ENCODE results near the gene CCDC88A.

CCDC88A gene

DNA sequence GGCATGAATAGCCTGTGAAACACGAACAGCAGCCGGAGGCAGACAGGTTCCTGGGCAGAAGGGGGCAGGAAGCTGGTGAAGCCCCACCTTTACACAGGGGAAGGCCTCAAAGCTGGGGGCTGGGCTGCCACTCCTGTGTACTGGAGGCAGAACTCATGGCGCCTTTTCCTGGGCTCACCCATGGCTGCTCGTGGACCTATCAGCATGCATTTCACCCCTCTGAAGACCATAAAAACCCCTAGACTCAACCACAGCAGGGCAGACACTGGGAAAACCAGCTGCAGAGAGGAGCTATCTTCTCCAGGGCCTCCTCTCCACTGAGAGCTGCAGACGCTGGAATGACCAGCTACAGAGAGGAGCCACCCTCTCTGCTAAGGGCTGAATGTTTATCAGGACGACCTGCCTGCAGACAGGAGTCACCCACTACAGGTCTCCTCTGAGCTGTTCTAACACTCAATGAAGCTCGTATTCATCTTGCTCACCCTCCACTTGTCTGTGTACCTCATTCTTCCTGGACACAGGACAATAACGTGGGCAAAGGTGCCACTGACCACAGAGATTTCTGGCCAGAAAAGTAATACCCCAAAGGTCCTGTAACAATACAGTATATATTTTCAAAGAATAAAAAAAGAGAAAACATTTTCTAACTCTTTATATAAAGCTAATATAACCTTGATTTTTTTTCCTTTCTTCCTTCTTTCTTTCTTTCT is 18.9 kb upstream of the CCDC88A start:
- ChIA-PET CTCF (interaction anchor here (0.9 to 1.4 kb wide), 3 partner anchors 14 to 68 kb away, joined by 3 to 4 read pairs (median 3); no protein-coding TSS in a partner anchor), POLR2A (no interaction called here)
- TF ChIP-seq, protein P1, sequence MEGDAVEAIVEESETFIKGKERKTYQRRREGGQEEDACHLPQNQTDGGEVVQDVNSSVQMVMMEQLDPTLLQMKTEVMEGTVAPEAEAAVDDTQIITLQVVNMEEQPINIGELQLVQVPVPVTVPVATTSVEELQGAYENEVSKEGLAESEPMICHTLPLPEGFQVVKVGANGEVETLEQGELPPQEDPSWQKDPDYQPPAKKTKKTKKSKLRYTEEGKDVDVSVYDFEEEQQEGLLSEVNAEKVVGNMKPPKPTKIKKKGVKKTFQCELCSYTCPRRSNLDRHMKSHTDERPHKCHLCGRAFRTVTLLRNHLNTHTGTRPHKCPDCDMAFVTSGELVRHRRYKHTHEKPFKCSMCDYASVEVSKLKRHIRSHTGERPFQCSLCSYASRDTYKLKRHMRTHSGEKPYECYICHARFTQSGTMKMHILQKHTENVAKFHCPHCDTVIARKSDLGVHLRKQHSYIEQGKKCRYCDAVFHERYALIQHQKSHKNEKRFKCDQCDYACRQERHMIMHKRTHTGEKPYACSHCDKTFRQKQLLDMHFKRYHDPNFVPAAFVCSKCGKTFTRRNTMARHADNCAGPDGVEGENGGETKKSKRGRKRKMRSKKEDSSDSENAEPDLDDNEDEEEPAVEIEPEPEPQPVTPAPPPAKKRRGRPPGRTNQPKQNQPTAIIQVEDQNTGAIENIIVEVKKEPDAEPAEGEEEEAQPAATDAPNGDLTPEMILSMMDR (IDR thresholded peaks at IDR 0.05; ENCODE audit: control extremely low read depth, extremely low read depth, low read depth, missing control alignments), result no peak
- no peak for DNase-seq (ENCODE audit: extremely low spot score)

- TF ChIP-seq, protein P1 (IDR thresholded peaks at IDR 0.05; ENCODE audit: control extremely low read depth, extremely low read depth, low read depth, missing control alignments), result no peak
- POLR2A ChIA-PET, result no interaction called here
- no peak for DNase-seq (ENCODE audit: extremely low spot score)
- CTCF ChIA-PET, result interaction anchor here (0.9 to 1.9 kb wide), 3 partner anchors 13 to 213 kb away, joined by 3 to 4 read pairs (median 4); no protein-coding TSS in a partner anchor
Observed at GRCh38 chr2:55437515-55438390, 18.1 kb upstream of the CCDC88A start.

DNA sequence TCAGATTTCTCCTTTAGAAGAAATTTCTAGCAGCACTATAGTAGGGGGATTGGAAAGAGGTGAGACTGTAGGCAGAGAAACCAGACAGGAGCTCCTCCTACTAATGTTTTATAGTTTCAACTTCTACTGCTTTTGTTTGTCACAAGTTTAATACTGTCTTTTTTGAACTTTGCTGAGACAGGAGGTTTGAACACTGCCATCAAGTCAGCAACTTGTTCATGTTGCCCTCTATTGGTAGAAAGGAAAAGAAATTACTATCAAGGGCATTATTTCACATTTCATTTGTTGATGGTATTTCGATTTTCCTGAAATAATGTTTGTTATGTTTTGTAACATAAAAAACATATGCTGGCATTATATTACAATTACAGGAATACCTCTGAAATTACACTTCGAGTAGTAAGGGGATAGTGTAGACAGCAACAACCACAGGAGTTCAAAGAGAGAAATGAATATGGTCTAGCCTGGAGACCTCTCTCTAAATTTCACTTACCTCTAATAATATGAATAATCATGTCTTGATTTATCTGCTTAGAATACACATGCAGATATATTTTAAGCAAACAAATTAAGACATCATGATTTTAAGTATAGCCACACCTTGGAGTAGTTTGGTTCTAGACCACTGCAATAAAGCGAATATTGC is 12.4 kb upstream of the CCDC88A start:
- ChIA-PET POLR2A (no interaction called here), CTCF (interaction anchor here (0.8 to 1.3 kb wide), 5 partner anchors 13 to 278 kb away, joined by 3 to 6 read pairs (median 4); partner anchors contain the start of gene CCDC88A)
- TF ChIP-seq, protein P1 (IDR thresholded peaks at IDR 0.05; ENCODE audit: control extremely low read depth, extremely low read depth, low read depth, missing control alignments), result peak; percentile 60
- DNase-seq (ENCODE audit: extremely low spot score), result peak; percentile 45

DNA sequence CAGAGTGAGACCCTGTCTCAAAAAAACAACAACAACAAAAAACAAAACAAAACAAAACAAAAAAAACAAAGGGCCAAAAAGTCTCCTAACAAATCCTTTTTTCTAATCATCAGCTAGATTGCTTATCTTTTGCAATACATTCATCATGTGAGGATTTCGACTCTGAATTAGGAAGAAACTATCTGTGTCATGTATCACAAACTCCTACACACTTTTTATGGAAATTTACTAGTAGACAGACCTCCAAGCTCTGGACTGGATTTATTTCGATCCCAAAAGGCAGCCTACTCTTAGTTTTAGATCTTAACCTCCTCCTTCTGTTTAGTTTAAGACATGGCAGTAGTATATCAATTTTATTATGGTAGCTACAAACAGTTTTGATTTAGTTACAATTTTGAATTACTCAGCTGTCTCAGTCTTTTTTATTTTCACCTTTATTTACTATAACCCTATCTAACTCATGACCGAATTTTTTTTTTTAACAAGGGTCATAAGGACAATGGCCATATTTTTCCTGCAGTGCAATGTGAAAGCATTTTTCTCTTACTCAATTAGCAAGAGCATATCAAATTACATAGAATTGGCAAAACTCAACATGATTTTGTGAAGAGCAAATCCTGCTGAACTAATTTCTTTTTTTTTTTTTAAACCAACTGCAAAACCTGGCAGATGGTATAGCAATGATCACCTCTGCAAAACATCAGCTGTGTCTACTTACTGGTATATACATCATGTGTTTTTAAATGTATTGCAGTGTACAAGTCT is 10.7 kb upstream of the CCDC88A start:
- POLR2A ChIA-PET, result no interaction called here
- CTCF ChIA-PET, result interaction anchor here (1.3 kb wide), 1 partner anchor 127 kb away, joined by 4 read pairs; no protein-coding TSS in a partner anchor
- TF ChIP-seq, protein P1 (IDR thresholded peaks at IDR 0.05; ENCODE audit: control extremely low read depth, extremely low read depth, low read depth, missing control alignments), result no peak
- no peak for DNase-seq (ENCODE audit: extremely low spot score)

DNA sequence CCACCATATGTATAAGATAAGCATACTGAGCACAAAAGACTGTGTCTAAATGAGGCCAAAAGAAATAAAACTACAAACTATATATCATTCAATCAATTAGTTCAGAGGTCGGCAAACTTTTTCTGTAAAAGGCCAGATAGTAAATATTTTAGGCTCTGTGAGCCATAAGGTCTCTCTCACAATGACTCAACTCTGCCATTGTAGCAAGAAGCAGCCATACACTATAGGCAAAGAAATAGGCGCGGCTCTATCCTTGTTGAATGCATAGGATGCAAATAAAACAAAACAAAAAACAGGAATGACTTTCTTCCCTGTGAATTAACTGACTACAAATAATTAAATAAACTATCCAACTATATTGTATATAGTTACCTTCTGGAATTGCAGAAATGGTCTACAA is 8.6 kb upstream of the CCDC88A start:
- CTCF ChIA-PET, result no interaction called here
- DNase-seq (ENCODE audit: extremely low spot score), result no peak
- POLR2A ChIA-PET, result no interaction called here
- TF ChIP-seq, protein P1 (IDR thresholded peaks at IDR 0.05; ENCODE audit: control extremely low read depth, extremely low read depth, low read depth, missing control alignments), result no peak
